Measurements from ENCODE around the gene CBX8. TPM values are rescaled to one million over a fixed set of nuclear protein-coding genes. Genes with fewer than 3 reads are reported as not detected.

Gene CBX8
- total RNA-seq, 1 donor from 2014 or later, result 23.1 TPM

GRCh38 chr17:79836972-79837887 is 40.4 kb upstream of the CBX8 start:
- Mint-ChIP-seq H3K27ac (peak overlapping the region; percentile 89), H3K9me3 (ENCODE audit: low read depth) (no peaks in the 10 kb centered on the region), H3K27me3 (peaks cover 46% of the 10 kb centered on the region), H3K36me3 (ENCODE audit: insufficient read depth) (peaks cover 6% of the 10 kb centered on the region), H3K4me3 (ENCODE audit: low read depth) (peak overlapping the region; percentile 83), H3K4me1 (ENCODE audit: low read depth) (peaks cover 22% of the 10 kb centered on the region)
- peak; percentile 20 for TF ChIP-seq CTCF (IDR thresholded peaks at IDR 0.05; ENCODE audit: unreplicated experiment)
- peak; percentile 31 for DNase-seq (ENCODE audit: low spot score, unreplicated experiment)

- Mint-ChIP-seq H3K9me3 (ENCODE audit: low read depth) (no peaks in the 10 kb centered on the region), H3K4me1 (ENCODE audit: low read depth) (peaks cover 21% of the 10 kb centered on the region), H3K36me3 (ENCODE audit: insufficient read depth) (peaks cover 6% of the 10 kb centered on the region), H3K4me3 (ENCODE audit: low read depth) (peak overlapping the region; percentile 63), H3K27ac (no peak overlapping the region), H3K27me3 (peaks cover 43% of the 10 kb centered on the region)
- DNase-seq (ENCODE audit: low spot score, unreplicated experiment), result no peak
- no peak for TF ChIP-seq CTCF (IDR thresholded peaks at IDR 0.05; ENCODE audit: unreplicated experiment)
Observed at GRCh38 chr17:79836510-79836971, 39.7 kb upstream of the CBX8 start.

- Mint-ChIP-seq H3K9me3 (ENCODE audit: low read depth) (no peaks in the 10 kb centered on the region), H3K4me3 (ENCODE audit: low read depth) (peak overlapping the region; percentile 63), H3K4me1 (ENCODE audit: low read depth) (peaks cover 24% of the 10 kb centered on the region), H3K27ac (peak overlapping the region; percentile 24), H3K36me3 (ENCODE audit: insufficient read depth) (peaks cover 6% of the 10 kb centered on the region), H3K27me3 (peaks cover 40% of the 10 kb centered on the region)
- DNase-seq (ENCODE audit: low spot score, unreplicated experiment), result peak; percentile 69
- no peak for TF ChIP-seq CTCF (IDR thresholded peaks at IDR 0.05; ENCODE audit: unreplicated experiment)
Observed at GRCh38 chr17:79835953-79836509, 39.2 kb upstream of the CBX8 start.

- no peak overlapping the region for H3K4me3 Mint-ChIP-seq (ENCODE audit: low read depth)
- no peak for TF ChIP-seq CTCF (IDR thresholded peaks at IDR 0.05; ENCODE audit: unreplicated experiment)
- H3K9me3 Mint-ChIP-seq (ENCODE audit: low read depth), result no peaks in the 10 kb centered on the region
- H3K27me3 Mint-ChIP-seq, result peaks cover 35% of the 10 kb centered on the region
- no peak for DNase-seq (ENCODE audit: low spot score, unreplicated experiment)
- H3K36me3 Mint-ChIP-seq (ENCODE audit: insufficient read depth), result peaks cover 6% of the 10 kb centered on the region
- peaks cover 25% of the 10 kb centered on the region for H3K4me1 Mint-ChIP-seq (ENCODE audit: low read depth)
- H3K27ac Mint-ChIP-seq, result peak overlapping the region; percentile 24
Observed at GRCh38 chr17:79835470-79835899, 38.6 kb upstream of the CBX8 start.

Data from progenitor cell of endocrine pancreas (in vitro differentiated cells).